WI38 (cell line): ENCODE data around the gene SFRP4.

ENCODE experiments used
- H3K4me3 ChIP-seq: 2 replicates; pipeline ENCODE4 v1.5.1; 2011; ENCODE audit warnings: low read depth, mild to moderate bottlenecking, control low read depth, low read length
- TF ChIP-seq, protein P1 (sequence below): IDR thresholded peaks from 2 replicates; pipeline ENCODE4 v1.5.1; 2012; ENCODE audit warnings: low read depth, mild to moderate bottlenecking, control low read depth, low read length

The SFRP4 gene

DNA sequence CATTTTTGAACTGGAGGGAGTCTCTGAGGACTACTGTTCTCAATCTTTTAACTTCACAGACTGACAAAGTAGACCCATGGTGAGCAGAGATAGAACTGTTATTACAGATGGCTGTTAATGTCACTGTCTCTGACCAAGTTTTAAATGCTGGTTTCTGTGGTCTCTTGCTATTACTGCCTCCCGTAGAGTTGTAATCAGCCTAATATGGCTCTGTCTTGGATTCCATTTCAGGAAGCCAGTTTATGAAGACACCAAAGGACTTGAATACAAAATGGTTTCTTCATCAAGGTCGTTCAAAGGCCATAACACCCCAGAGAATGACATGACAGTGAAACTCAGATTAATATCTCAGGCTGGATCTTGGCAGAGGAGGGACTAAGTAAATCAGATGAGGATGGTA is 3.9 kb downstream of the SFRP4 start:
- TF ChIP-seq, protein P1, sequence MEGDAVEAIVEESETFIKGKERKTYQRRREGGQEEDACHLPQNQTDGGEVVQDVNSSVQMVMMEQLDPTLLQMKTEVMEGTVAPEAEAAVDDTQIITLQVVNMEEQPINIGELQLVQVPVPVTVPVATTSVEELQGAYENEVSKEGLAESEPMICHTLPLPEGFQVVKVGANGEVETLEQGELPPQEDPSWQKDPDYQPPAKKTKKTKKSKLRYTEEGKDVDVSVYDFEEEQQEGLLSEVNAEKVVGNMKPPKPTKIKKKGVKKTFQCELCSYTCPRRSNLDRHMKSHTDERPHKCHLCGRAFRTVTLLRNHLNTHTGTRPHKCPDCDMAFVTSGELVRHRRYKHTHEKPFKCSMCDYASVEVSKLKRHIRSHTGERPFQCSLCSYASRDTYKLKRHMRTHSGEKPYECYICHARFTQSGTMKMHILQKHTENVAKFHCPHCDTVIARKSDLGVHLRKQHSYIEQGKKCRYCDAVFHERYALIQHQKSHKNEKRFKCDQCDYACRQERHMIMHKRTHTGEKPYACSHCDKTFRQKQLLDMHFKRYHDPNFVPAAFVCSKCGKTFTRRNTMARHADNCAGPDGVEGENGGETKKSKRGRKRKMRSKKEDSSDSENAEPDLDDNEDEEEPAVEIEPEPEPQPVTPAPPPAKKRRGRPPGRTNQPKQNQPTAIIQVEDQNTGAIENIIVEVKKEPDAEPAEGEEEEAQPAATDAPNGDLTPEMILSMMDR: no peak

DNA sequence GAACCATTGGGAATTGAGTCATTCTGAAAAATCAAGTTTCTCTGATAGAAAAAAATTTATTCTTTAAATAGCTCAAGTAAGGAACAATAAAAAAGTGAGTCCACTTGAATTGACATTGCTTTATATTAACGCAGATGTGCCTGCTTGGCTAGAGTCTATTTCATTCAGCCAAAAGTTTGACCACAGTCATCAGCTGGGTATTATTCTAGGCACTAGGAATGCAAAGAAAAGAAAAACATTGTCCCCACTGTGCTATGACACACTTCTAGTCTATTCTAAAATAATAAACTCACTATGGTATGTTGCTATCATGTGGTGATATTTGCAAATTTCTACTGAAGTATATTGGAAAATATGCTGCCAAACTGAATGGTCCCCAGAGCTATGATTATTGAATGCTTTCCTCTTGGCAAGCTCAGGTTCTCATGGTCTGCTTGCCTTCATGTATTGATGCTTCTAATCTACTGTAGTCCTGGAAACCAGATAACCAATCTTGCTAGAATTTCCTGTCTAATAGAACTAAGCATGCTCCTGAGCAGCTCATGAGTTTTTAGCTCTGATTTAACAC is 8.3 kb downstream of the SFRP4 start:
- TF ChIP-seq, protein P1: no peak
- H3K4me3 ChIP-seq: no peak overlapping the region

More for the DNA sequence above, 3.9 kb downstream of the SFRP4 start:
- no peak overlapping the region for H3K4me3 ChIP-seq

DNA sequence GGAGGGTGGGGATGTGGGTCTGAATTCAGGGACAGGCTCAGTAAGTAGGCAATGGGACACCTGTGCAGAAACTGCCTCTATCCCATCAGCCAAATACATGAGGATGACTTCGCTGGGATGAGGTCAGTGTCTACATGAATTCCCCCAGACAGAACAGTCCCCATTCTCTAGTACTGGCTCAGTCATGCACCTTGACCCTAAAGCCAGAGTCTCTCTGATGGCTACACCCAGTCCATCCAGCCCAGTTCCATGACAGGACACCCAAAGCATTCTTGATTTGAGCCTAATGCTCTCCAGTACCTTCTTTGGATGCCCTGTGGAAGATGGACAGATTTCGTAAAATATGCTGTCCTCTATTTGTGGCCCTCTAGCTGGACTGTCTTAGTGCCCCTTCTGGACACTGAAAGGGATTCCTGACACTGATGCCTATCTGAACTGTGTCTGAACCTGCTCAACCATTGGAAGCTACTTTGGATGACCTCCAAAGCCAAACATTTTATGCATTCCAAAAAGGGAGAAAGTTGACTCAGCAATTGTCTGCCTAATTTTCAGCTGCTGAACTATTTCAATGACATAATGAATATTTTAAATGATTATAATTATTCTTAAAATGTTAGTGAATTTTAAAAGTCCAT is 14.6 kb downstream of the SFRP4 start:
- TF ChIP-seq, protein P1: no peak
- H3K4me3 ChIP-seq: no peak overlapping the region

DNA sequence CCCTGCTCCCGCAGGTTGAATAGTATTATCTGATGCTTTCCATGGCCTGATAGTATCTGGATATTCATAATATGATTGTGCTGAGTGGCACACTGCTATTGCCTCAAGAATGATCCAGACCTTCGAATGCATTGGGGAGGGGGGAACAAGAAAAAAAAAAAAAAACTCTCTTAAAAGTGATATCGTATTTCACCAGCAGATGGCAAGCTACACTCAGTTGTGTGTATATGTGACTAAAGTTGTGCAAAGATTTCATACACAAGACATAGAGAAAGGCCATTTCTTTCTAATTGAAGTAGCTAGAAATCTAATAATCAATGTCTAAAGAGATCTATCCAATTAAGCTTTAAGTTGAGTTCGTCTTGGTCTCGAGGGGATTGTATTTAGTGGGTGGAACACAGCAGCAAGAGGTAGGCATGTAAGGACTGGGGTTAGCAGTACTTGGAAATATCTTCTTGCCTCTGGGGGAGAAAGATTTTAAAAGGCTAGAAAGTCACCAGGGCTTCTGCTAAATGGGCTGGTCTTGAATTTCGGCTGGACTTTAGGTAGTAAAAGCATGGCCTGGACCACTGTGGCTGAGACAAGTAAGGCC is 15.3 kb downstream of the SFRP4 start:
- TF ChIP-seq, protein P1: no peak
- H3K4me3 ChIP-seq: no peak overlapping the region

DNA sequence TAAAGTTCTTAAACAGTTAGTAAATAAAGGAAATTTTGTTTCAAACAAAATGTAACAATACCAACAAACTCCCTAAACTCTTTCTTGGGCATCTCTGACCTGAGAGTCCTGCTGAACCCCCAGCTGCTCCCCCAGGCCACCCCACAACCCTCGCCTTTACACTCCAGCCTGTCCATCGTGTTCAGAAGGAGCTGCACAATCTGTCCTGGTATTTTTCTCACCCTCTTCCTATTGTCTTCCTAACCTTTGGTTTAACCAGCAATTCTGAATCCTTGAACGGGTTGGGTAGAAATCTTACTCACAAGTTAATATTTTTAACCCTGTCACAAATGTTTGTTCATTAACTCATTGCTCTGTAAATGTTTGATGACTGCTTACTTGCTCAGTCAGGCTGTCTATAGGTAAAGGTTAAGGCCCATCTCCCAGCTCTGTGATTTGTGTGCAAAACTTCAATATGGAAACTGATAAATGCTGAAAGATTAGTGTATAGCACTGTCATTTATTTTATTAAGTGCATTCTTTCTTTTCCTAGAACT is 16.8 kb downstream of the SFRP4 start:
- no peak overlapping the region for H3K4me3 ChIP-seq
- TF ChIP-seq, protein P1: no peak

DNA sequence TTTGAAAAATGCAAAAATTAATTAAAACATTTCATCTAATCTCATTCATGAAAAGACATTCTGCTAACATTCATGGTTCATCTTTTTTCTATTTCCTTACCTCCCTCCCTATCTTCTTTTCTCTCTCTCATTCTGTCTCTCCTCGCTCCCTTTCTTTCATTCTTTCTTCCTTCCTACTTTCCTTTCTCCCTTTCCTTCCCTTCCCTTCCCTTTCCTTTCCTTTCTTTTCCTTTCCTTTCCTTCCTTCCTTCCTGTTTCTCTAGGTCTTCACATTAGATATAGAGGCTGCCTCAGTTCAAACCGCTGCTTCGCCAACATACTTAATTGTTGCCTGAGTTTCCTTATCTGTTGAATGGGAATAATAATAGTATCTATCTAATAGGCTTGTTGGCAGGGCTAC is 21.9 kb downstream of the SFRP4 start:
- TF ChIP-seq, protein P1: no peak
- H3K4me3 ChIP-seq: no peak overlapping the region

DNA sequence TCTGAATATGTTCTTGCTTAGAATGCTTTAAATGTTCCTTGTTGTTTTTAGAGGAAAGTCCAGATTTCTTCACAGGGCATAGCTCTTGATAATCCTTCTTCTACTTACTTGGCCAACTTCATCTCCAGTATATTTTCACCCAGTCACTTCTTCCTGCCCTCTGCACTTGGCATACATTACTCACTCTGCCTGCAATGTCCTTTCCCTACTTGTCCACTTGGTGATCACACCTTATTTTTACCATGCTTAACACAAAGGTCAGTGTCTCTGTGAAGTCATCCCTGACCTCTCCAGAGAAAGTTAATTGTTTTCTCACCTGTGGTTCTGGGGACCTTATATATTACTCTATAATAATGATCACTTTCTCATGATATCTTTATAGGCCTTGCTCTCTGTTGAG is 23.3 kb downstream of the SFRP4 start:
- TF ChIP-seq, protein P1: no peak
- H3K4me3 ChIP-seq: no peak overlapping the region
